NCI-H460 (cell line): ENCODE results near the gene TDRD7. TPM values are rescaled to one million over a fixed set of nuclear protein-coding genes. Genes with fewer than 3 reads are reported as not detected.
"Not testable (repeated sequence)": the region's sequence is repeated elsewhere in the genome, so short reads cannot be mapped to it uniquely, and the experiment has no call there.

Experiments used
- DNase-seq: peaks from one replicate; pipeline ENCODE4 v3.0.0-alpha.2; 2016; ENCODE audit warnings: low read depth; ENCODE audit errors: extremely low read depth
- total RNA-seq: library from RNA; depleted of rRNA; stranded (reverse); fragments of >200 nt; shearing (Covaris generic); gene quantifications from 2 replicates; pipeline ENCODE4 v1.2.3, GENCODE V29; 2014

The TDRD7 gene
- total RNA-seq, 1 experiment from 2014 or later: 8.4 TPM

DNA sequence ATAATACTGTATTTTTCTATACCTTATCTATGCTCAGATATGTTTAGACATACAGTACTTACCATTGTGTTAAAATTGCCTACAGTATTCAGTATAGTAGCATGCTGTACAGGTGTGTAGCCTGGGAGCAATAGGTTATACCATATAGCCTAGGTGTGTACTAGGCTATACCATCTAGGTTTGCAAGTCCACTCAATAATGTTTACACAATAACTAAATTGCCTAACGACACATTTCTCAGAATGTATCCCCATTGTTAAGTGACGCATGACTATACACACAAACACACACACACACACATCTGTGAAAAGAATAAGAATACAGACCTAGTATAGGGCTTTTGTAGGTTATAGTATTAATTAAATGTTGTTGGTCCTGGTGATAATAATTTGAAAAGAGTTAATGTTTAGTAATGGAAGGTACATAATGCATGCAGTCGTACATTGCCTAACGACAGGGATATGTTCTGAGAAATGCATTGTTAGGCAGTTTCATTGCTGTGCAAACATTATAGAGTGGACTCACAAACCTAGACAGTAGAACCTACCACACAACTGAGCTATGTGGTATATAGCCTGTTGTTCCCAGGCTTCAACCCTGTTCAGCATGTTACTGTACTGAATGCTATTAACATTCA lies 13.6 kb downstream of the TDRD7 start:
- no peak for DNase-seq

DNA sequence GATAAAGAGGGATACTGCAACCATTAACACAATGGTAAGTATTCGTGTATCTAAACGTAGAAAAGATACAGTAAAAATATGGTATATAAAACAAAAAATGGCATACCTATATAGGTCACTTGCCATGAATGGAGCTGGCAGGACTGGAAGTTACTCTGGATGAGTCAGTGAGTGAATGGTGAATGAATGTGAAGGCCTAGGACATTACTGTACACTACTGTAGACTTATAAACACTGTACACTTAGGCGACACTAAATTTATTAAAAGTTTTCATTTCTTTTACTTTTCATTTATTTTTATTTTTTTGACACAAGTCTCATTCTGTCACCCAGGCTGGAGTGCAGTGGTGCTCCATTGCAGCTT lies 14.1 kb downstream of the TDRD7 start:
- no peak for DNase-seq

DNA sequence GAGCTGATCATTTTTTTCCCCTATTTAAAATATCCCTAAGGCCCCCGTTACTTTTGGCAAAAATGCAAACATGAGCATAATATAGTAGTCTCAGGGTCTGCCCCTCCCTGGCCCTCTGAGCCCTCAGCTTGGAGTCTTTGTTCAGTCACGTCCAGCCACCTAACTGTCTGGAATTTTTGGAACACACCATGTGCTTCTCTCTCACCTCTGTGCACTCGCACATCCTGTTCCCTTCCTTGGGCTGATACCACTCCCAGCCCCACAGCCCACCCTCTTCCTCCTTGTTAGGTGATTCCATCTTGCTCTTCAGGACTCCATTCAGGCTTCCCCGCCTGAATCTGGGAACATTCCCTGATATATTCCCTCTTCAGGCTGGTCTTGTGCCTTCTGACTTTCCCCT lies 16.0 kb downstream of the TDRD7 start:
- DNase-seq: no peak

GRCh38 chr9:97430316-97431043 lies 18.6 kb downstream of the TDRD7 start:
- DNase-seq: no peak

- no peak for DNase-seq
These were observed 19.1 kb downstream of the TDRD7 start for GRCh38 chr9:97431044-97431441.

DNA sequence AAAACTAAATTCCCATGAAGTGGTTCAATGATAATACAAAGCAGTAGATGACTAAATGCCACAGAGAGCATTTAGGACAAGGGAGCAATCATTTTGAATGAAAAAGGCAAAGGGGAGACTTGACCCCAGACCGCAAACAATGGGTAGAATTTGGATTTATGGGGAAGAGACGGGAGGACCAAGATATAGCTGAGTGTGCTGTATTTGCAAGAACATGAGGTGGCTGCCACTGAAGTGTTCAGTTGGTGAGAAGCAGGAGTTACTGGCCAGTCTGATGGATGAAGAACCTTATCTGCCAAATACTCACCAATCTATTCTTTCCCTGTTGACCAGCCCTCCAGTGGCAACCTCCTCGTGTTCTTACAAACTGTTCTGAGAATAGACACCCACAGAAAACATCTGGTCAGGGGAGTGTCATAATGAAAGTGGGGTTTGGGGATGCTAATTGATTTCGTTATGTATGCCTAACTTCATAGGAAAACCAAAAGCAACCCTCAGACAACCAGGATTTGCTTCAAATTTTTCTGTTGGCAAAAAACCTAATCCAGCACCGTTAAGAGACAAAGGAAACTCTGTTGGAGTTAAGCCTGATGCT lies 19.8 kb downstream of the TDRD7 start:
- no peak for DNase-seq

DNA sequence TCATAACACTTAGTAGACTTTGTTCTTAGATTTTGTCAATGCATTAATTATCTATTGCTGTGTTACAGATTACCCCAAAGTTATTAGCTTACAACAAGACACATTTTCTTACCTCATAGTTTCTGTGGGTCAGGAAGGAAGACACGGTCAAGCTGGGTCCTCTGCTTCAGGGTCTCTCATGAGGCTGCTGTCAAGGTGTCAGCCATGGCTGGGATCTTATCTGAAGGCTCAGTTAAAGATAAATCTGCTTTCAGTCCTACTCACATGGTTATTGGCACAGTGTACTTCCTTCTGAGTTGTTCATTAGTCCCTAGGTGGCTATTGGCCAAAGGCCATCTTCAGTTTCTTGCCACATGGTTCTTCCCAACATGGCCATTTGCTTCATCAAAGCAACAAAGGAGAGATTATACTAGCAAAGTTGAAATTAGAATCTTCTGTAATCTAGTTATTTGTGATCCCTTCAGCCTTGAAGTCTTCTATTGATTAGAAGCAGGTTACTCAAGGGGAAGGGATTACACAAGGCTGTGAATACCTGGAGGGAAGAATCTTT lies 25.2 kb downstream of the TDRD7 start:
- DNase-seq: no peak

- no peak for DNase-seq
These were observed 26.4 kb downstream of the TDRD7 start for GRCh38 chr9:97438257-97438656.

DNA sequence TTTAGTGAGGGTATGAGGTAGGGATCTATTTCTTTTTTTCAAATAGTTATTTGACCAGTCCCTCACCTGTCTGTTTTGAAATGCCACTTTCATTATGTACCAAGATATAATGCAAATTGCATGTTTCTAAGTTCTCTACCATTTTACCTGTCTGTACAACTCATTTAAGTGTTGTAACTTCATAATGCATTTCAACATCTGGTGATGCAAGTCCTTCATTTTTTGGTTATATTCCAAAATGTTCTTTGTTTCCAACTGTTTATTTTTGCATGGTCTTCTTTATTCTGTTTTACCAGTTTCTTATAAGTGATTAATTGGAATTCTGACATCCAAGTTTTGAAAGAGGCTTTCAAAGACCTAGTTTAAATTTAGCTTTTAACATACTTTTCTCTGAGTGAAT lies 26.8 kb downstream of the TDRD7 start:
- no peak for DNase-seq

DNA sequence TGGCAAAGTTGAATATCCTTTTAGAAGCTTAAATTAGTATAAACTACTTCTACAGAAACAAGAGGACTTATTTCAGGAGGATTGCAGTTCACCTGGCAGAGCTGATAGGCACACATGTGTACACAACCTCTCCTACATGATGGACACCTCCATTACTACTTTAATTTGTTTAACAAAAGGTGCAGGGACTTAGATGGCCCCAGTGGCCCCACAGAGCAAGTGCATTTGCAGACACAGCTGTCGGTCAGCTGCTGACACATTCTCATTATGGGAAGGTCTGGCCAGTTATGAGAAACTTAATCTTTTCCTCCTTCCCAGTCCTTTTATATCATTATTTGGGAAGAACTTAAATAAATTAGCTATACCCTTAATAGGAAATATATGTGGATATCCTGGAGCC lies 28.3 kb downstream of the TDRD7 start:
- no peak for DNase-seq

GRCh38 chr9:97441729-97442128 lies 29.8 kb downstream of the TDRD7 start:
- DNase-seq: no peak

DNA sequence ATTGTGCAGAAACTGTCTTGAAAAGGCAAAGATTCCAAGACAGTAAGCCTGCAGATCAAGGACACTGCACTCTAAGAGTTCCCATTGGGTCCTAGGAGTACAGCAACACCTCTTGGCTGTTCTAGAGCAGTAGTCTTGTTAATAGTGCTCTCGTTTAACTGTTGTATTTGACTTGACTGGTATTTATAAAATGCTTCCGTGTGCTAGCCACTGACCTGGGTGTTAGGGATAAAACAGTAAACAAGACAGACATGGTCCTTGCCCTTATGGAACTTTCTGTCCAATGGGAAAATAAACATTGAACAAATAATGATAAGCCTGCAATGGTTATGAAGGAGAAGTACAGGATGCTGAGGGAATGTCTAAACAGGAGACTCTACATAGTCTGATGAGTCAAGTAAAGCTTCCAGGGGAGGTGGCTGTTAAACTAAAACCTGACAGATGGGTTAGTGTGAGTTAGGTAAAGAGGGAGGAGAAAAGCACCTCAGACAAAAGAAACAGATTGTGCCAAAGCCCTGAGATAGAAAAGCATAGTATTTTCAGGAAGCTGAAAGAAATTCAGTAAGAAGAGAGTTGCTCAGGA lies 33.3 kb downstream of the TDRD7 start:
- DNase-seq: no peak

DNA sequence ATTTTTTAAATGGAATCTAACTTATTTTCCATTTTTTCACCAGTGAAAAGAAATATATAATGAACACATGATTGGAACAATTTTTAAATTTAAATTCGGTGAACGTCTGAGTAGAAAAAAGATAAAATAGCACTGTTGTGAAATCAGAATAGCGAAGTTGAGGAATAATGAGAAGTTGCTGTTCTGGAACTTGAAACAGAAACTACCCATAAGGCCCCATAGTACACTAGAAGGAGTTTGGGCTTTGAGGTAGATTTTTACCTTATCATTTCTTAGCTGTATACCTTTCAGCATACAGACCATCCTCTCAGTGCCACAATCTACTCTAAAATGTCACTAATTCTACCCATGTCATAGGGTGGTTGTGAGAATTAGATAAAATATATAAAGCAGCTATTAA lies 35.1 kb downstream of the TDRD7 start:
- no peak for DNase-seq

- DNase-seq: not testable (repeated sequence)
These were observed 41.7 kb downstream of the TDRD7 start for GRCh38 chr9:97453573-97453972.

- not testable (repeated sequence) for DNase-seq
These were observed 44.9 kb downstream of the TDRD7 start for GRCh38 chr9:97456841-97457240.

DNA sequence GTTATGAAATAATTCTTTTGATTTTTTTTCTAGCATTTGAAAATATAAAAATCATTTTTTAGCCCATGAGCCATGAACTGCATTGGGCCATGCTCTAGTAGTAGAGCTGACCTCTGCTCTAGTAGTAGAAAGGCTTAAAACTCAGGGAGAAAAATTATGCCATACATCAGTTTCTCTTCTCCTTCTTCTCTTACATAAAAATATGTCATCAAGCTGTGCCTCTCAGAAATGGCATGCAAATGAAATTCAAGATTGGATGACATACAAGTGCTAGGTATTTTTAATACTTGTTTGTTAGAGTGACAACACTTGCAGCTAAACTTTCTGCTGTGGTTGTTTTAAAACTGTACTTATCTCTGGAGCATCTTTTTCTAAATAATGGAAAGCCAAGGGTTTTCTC lies 47.4 kb downstream of the TDRD7 start:
- DNase-seq: no peak

DNA sequence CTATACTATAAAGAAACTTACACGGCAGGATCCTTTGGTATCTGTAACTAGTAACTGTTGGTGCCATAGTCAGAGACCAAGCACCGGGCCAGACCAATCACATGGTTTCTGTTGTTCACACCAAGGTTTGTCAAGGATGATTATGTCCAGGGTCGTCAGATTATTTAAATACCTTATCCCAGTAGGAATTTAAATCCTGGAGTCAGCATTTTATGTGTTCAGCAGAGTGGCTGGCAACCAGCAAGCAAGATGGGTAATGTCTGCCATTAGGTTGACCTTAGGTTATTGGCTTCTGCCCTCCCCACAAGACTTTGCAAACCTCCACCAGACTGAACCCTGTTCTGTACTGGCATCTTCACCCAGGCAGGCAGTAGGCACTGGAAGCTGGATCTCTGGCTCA lies 50.3 kb downstream of the TDRD7 start:
- DNase-seq: no peak

GRCh38 chr9:97462914-97463313 lies 51.0 kb downstream of the TDRD7 start:
- DNase-seq: no peak

DNA sequence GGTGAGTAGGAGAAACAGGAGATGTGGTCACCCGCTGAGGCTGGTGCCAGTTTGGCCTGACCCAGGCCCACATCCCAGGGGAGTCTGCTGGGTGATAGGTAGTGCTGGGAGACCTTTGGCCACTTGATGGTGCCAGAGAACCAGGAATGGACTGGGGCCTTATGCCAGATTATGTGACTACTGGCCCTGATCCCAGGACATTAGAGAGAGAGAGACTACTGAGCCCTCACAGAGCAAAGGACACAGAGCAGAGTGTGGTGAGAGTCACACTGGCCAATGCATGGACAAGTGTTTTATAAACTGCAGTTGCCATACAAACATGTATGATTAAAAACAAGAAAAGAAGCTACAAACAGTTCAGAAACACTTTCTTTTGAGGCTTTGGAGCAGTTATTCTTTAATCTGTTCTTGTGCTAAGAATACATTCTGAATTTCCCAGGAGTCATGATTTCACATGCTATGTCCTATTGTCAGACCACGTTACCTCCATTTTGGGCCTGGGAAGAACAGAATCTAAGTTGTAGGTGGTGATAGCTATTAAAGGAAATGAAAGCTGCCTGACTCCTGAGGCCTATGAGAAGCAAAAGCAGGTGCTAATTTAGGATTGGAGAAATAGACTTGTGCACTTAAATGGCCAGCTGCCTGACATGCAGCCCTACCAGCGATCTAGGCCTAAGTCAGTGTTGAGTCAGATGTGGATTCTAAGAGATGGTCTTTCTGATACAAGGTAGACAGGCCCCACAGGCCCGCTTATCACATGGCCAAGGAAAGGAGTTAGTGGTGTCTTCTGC lies 57.0 kb downstream of the TDRD7 start:
- peak; percentile 76 for DNase-seq

DNA sequence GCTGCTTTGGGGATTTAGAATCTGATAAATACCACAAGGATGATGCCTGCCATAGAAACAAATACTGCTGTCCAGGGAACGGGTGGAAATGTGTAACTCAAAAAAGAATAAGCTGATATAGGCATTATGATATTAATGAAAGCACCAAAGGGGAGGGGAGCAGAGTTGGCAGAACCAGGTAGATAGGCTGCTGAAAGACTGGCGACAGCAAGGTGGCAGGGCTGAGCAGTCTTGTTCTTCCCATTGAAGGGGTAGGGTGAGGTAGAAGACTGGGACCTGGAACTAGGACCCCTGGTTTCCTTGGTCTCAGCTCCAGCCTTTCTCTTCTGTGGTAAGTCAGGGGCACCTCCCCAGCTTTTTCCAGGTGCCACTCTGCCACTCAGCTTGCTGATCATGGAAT lies 58.2 kb downstream of the TDRD7 start:
- DNase-seq: no peak

DNA sequence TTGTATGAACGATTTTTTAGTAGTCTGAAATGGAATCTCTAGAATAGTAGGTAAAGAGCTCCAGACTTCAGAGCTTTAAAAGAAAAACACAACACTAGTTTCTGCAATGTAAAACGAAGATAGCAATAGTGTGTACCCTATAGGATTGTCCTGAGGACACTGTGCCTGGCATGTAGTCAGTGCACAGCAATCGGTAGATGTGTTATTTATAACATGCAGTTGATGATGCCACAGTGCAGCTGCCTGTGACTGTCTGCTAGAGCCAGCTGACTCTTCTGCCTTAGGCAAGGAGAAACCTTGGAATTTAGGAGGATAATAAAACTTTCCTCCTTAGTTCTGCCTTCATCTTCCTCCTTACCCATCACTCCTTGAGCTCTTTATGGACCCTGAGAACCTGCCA lies 61.8 kb downstream of the TDRD7 start:
- no peak for DNase-seq
